ENCODE measurements around the gene HOXA2. TPM values are rescaled to one million over a fixed set of nuclear protein-coding genes. Genes with fewer than 3 reads are reported as not detected.

HOXA2 gene
- total RNA-seq, 4 donors from 2014 or later: 1.8 to 6.5 TPM; not detected in 2

- no peaks in the 10 kb centered on the region for H3K36me3 ChIP-seq
Observed at GRCh38 chr7:27112361-27112760, 9.9 kb upstream of the HOXA2 start.

DNA sequence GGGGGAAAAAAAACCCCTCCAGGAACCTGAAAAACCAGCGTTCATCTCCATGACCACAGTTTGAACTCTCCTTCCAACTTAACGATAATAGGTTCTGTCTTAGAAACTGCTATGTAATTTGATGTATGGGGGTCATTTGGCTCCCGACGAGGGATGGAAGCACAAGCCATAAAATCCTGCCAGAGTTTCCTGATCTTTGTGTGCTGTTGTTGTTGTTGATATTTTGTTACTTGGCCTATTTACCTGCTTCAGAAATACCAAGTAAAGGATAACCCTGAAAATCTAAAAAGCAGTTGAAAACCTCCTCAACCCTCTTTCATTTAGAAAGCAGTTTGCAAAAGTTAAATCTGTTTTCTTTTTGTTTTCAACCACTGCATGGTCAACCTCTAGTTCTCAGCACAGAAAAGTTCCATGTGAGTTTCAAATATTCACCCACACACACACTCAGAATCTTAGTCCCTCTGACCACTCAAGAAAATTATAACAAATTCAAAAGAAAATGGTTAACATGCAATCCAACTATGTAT, 9.3 kb upstream of the HOXA2 start:
- Histone ChIP-seq H3K27me3 (no peaks in the 10 kb centered on the region), H3K27ac (peak overlapping the region; percentile 72 to 80), H3K36me3 (no peaks in the 10 kb centered on the region), H3K4me3 (no peak overlapping the region), H3K9me3 (no peaks in the 10 kb centered on the region), H3K4me1 (peaks cover 11 to 12% of the 10 kb centered on the region in 2 donors)
- intact Hi-C loops (cut with DNase I; ENCODE audit: low total_unique reads): no loop called here
- DNase-seq: no peak
- TF ChIP-seq, protein P1, sequence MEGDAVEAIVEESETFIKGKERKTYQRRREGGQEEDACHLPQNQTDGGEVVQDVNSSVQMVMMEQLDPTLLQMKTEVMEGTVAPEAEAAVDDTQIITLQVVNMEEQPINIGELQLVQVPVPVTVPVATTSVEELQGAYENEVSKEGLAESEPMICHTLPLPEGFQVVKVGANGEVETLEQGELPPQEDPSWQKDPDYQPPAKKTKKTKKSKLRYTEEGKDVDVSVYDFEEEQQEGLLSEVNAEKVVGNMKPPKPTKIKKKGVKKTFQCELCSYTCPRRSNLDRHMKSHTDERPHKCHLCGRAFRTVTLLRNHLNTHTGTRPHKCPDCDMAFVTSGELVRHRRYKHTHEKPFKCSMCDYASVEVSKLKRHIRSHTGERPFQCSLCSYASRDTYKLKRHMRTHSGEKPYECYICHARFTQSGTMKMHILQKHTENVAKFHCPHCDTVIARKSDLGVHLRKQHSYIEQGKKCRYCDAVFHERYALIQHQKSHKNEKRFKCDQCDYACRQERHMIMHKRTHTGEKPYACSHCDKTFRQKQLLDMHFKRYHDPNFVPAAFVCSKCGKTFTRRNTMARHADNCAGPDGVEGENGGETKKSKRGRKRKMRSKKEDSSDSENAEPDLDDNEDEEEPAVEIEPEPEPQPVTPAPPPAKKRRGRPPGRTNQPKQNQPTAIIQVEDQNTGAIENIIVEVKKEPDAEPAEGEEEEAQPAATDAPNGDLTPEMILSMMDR (IDR thresholded peaks at IDR 0.05): no peak
- no peak for TF ChIP-seq POLR2A (IDR thresholded peaks at IDR 0.05)

More at GRCh38 chr7:27112361-27112760, 9.9 kb upstream of the HOXA2 start:
- Histone ChIP-seq H3K4me1 (peaks cover 11 to 12% of the 10 kb centered on the region in 2 donors), H3K27ac (peak overlapping the region; percentile 80 to 94), H3K9me3 (no peaks in the 10 kb centered on the region), H3K4me3 (no peak overlapping the region), H3K27me3 (no peaks in the 10 kb centered on the region)
- intact Hi-C loops (cut with DNase I; ENCODE audit: low total_unique reads): no loop called here
- DNase-seq: no peak
- TF ChIP-seq, protein P1 (IDR thresholded peaks at IDR 0.05): no peak
- no peak for TF ChIP-seq POLR2A (IDR thresholded peaks at IDR 0.05)

- peak overlapping the region in 1 of 2 donors; percentile 6 for H3K4me3 ChIP-seq
- peak; percentile 66 to 67 for DNase-seq
- H3K36me3 ChIP-seq: no peaks in the 10 kb centered on the region
- H3K27me3 ChIP-seq: no peaks in the 10 kb centered on the region
- H3K27ac ChIP-seq: peak overlapping the region; percentile 72 to 80
- no peaks in the 10 kb centered on the region for H3K9me3 ChIP-seq
- TF ChIP-seq POLR2A (IDR thresholded peaks at IDR 0.05): no peak
- TF ChIP-seq, protein P1 (IDR thresholded peaks at IDR 0.05): peak in 1 of 4 experiments; percentile 6
- intact Hi-C loops (cut with DNase I; ENCODE audit: low total_unique reads): no loop called here
- H3K4me1 ChIP-seq: peaks cover 11 to 12% of the 10 kb centered on the region in 2 donors
Observed at GRCh38 chr7:27111042-27111750, 8.7 kb upstream of the HOXA2 start.

GRCh38 chr7:27110186-27111031, 7.9 kb upstream of the HOXA2 start:
- Histone ChIP-seq H3K4me3 (peak overlapping the region in 1 of 2 donors; percentile 6), H3K9me3 (no peaks in the 10 kb centered on the region), H3K36me3 (no peaks in the 10 kb centered on the region), H3K27ac (peak overlapping the region; percentile 72 to 80), H3K27me3 (no peaks in the 10 kb centered on the region), H3K4me1 (peaks cover 11 to 12% of the 10 kb centered on the region in 2 donors)
- intact Hi-C loops (cut with DNase I; ENCODE audit: low total_unique reads): no loop called here
- TF ChIP-seq, protein P1 (IDR thresholded peaks at IDR 0.05): no peak
- TF ChIP-seq POLR2A (IDR thresholded peaks at IDR 0.05): no peak
- DNase-seq: peak; percentile 44 to 70
